Activated naive CD8-positive, alpha-beta T cell treated with anti-CD3 and anti-CD28 coated beads, Interleukin-2, amount 10 ng/mL, durations not matched to agents 7 days and 5 days (primary cell): ENCODE data around the gene NPAS3. TPM values are rescaled to one million over a fixed set of nuclear protein-coding genes. Genes with fewer than 3 reads are reported as not detected.

Experiments
- ATAC-seq: fragments of 150-1000 bp; cut with Tn5 transposase; one replicate; pipeline ENCODE4 v1.10.0; 2021; ENCODE audit warnings: low read depth, moderate library complexity
- POLR2A ChIA-PET: fragments of 350-600 bp; sonication (Branson Sonifier 250); formaldehyde crosslinking; loops from one replicate; lab custom pipeline; 2021; ENCODE audit warnings: antibody characterized with exemption; lab: Charles Lee
- DNase-seq: peaks from one replicate; pipeline ENCODE4 v3.0.0; 2021
- H3K27ac Mint-ChIP-seq: one replicate; pipeline ENCODE4 v1.8.0; 2022; ENCODE audit warnings: mild to moderate bottlenecking, mixed read lengths
- H3K27me3 Mint-ChIP-seq: one replicate; pipeline ENCODE4 v1.8.0; 2022; ENCODE audit warnings: mild to moderate bottlenecking, moderate library complexity, mixed read lengths
- H3K36me3 Mint-ChIP-seq: one replicate; pipeline ENCODE4 v1.8.0; 2021; ENCODE audit warnings: mild to moderate bottlenecking, mixed read lengths
- H3K4me1 Mint-ChIP-seq: one replicate; pipeline ENCODE4 v1.8.0; 2021; ENCODE audit warnings: mixed read lengths
- H3K4me3 Mint-ChIP-seq: one replicate; pipeline ENCODE4 v1.8.0; 2022; ENCODE audit warnings: mild to moderate bottlenecking, moderate library complexity, mixed read lengths
- H3K9me3 Mint-ChIP-seq: one replicate; pipeline ENCODE4 v1.8.0; 2021; ENCODE audit warnings: mixed read lengths
- total RNA-seq, 2 experiments: library from RNA; stranded (reverse); gene quantifications; one replicate each; pipeline ENCODE4 v1.2.3, GENCODE V29; 2021

Gene NPAS3
- total RNA-seq, 2 experiments from 2014 or later = not detected

- POLR2A ChIA-PET = no interaction called here
- peaks cover 60% of the 10 kb centered on the region for H3K27me3 Mint-ChIP-seq
- no peak overlapping the region for H3K27ac Mint-ChIP-seq
- ATAC-seq (no peak), DNase-seq (no peak)
- no peaks in the 10 kb centered on the region for H3K36me3 Mint-ChIP-seq
- no peak overlapping the region for H3K4me3 Mint-ChIP-seq
- H3K9me3 Mint-ChIP-seq = no peaks in the 10 kb centered on the region
- H3K4me1 Mint-ChIP-seq = no peaks in the 10 kb centered on the region
Observed at GRCh38 chr14:32932914-32933628, 5.6 kb upstream of the NPAS3 start.

GRCh38 chr14:32933629-32934072 is 5.0 kb upstream of the NPAS3 start:
- Mint-ChIP-seq H3K27ac (no peak overlapping the region), H3K27me3 (peaks cover 63% of the 10 kb centered on the region), H3K4me3 (peak overlapping the region; percentile 12), H3K9me3 (no peaks in the 10 kb centered on the region), H3K4me1 (peaks cover 2% of the 10 kb centered on the region), H3K36me3 (no peaks in the 10 kb centered on the region)
- DNase-seq (no peak), ATAC-seq (no peak)
- POLR2A ChIA-PET = no interaction called here

GRCh38 chr14:32934073-32934880 is 4.4 kb upstream of the NPAS3 start:
- peaks cover 63% of the 10 kb centered on the region for H3K27me3 Mint-ChIP-seq
- ATAC-seq (no peak), DNase-seq (peak; percentile 29)
- H3K9me3 Mint-ChIP-seq = no peaks in the 10 kb centered on the region
- no peaks in the 10 kb centered on the region for H3K36me3 Mint-ChIP-seq
- no peak overlapping the region for H3K27ac Mint-ChIP-seq
- H3K4me1 Mint-ChIP-seq = peaks cover 2% of the 10 kb centered on the region
- POLR2A ChIA-PET = no interaction called here
- peak overlapping the region; percentile 16 for H3K4me3 Mint-ChIP-seq

- DNase-seq = peak; percentile 28
- H3K36me3 Mint-ChIP-seq = no peaks in the 10 kb centered on the region
- H3K4me1 Mint-ChIP-seq = peaks cover 5% of the 10 kb centered on the region
- POLR2A ChIA-PET = no interaction called here
- no peak for ATAC-seq
- peaks cover 71% of the 10 kb centered on the region for H3K27me3 Mint-ChIP-seq
- H3K27ac Mint-ChIP-seq = no peak overlapping the region
- no peak overlapping the region for H3K4me3 Mint-ChIP-seq
- H3K9me3 Mint-ChIP-seq = no peaks in the 10 kb centered on the region
Observed at GRCh38 chr14:32934881-32935633, 3.6 kb upstream of the NPAS3 start.

GRCh38 chr14:32939254-32940065 is 781 bp downstream of the NPAS3 start:
- POLR2A ChIA-PET = no interaction called here
- peaks cover 62% of the 10 kb centered on the region for H3K27me3 Mint-ChIP-seq
- peak overlapping the region; percentile 65 for H3K27ac Mint-ChIP-seq
- peak overlapping the region; percentile 79 for H3K4me3 Mint-ChIP-seq
- no peaks in the 10 kb centered on the region for H3K36me3 Mint-ChIP-seq
- ATAC-seq = peak; percentile 55
- no peaks in the 10 kb centered on the region for H3K9me3 Mint-ChIP-seq
- peak; percentile 37 for DNase-seq
- H3K4me1 Mint-ChIP-seq = peaks cover 5% of the 10 kb centered on the region

- peaks cover 63% of the 10 kb centered on the region for H3K27me3 Mint-ChIP-seq
- DNase-seq (no peak), ATAC-seq (no peak)
- peak overlapping the region; percentile 79 for H3K4me3 Mint-ChIP-seq
- no peaks in the 10 kb centered on the region for H3K9me3 Mint-ChIP-seq
- H3K4me1 Mint-ChIP-seq = peaks cover 5% of the 10 kb centered on the region
- peak overlapping the region; percentile 65 for H3K27ac Mint-ChIP-seq
- H3K36me3 Mint-ChIP-seq = no peaks in the 10 kb centered on the region
- POLR2A ChIA-PET = no interaction called here
Observed at GRCh38 chr14:32940066-32940651, 1.5 kb downstream of the NPAS3 start.

- H3K36me3 Mint-ChIP-seq = no peaks in the 10 kb centered on the region
- no peaks in the 10 kb centered on the region for H3K9me3 Mint-ChIP-seq
- DNase-seq (no peak), ATAC-seq (no peak)
- H3K4me3 Mint-ChIP-seq = no peak overlapping the region
- POLR2A ChIA-PET = no interaction called here
- H3K27me3 Mint-ChIP-seq = peaks cover 55% of the 10 kb centered on the region
- H3K4me1 Mint-ChIP-seq = peaks cover 5% of the 10 kb centered on the region
- H3K27ac Mint-ChIP-seq = no peak overlapping the region
Observed at GRCh38 chr14:32940711-32941667, 2.3 kb downstream of the NPAS3 start.

GRCh38 chr14:32941668-32942065 is 3.0 kb downstream of the NPAS3 start:
- no peak for DNase-seq
- Mint-ChIP-seq H3K4me3 (no peak overlapping the region), H3K4me1 (peaks cover 5% of the 10 kb centered on the region), H3K9me3 (no peaks in the 10 kb centered on the region), H3K27me3 (peaks cover 48% of the 10 kb centered on the region), H3K27ac (no peak overlapping the region), H3K36me3 (no peaks in the 10 kb centered on the region)
- ATAC-seq = no peak
- POLR2A ChIA-PET = no interaction called here

- no peak overlapping the region for H3K4me3 Mint-ChIP-seq
Observed at GRCh38 chr14:32947081-32947480, 8.4 kb downstream of the NPAS3 start.

GRCh38 chr14:32947792-32948191 is 9.1 kb downstream of the NPAS3 start:
- Mint-ChIP-seq H3K36me3 (no peaks in the 10 kb centered on the region), H3K9me3 (no peaks in the 10 kb centered on the region), H3K27me3 (peaks cover 10% of the 10 kb centered on the region), H3K4me1 (no peaks in the 10 kb centered on the region), H3K4me3 (no peak overlapping the region), H3K27ac (no peak overlapping the region)
- DNase-seq (no peak), ATAC-seq (no peak)
- POLR2A ChIA-PET = no interaction called here

More at GRCh38 chr14:32947081-32947480, 8.4 kb downstream of the NPAS3 start:
- Mint-ChIP-seq H3K27me3 (peaks cover 14% of the 10 kb centered on the region), H3K27ac (no peak overlapping the region), H3K9me3 (no peaks in the 10 kb centered on the region), H3K4me1 (no peaks in the 10 kb centered on the region), H3K36me3 (no peaks in the 10 kb centered on the region)
- no peak for ATAC-seq
- POLR2A ChIA-PET = no interaction called here
- DNase-seq = no peak

- DNase-seq = no peak
- Mint-ChIP-seq H3K27me3 (peaks cover 5% of the 10 kb centered on the region), H3K9me3 (no peaks in the 10 kb centered on the region), H3K36me3 (no peaks in the 10 kb centered on the region), H3K4me3 (no peak overlapping the region), H3K4me1 (no peaks in the 10 kb centered on the region), H3K27ac (no peak overlapping the region)
- POLR2A ChIA-PET = no interaction called here
- ATAC-seq = no peak
Observed at GRCh38 chr14:32950584-32950983, 11.9 kb downstream of the NPAS3 start.

- Mint-ChIP-seq H3K4me3 (no peak overlapping the region), H3K27ac (no peak overlapping the region), H3K9me3 (no peaks in the 10 kb centered on the region), H3K27me3 (no peaks in the 10 kb centered on the region), H3K36me3 (no peaks in the 10 kb centered on the region), H3K4me1 (no peaks in the 10 kb centered on the region)
- DNase-seq = no peak
- POLR2A ChIA-PET = no interaction called here
- ATAC-seq = no peak
Observed at GRCh38 chr14:32967421-32967820, 28.7 kb downstream of the NPAS3 start.
